HG03439 (cell line): ENCODE data around the gene CPED1.
"Not testable (repeated sequence)": the region's sequence is repeated elsewhere in the genome, so short reads cannot be mapped to it uniquely, and the experiment has no call there.

ENCODE experiments used
- ATAC-seq: cut with Tn5 transposase; IDR thresholded peaks from one replicate; pipeline ENCODE4 v1.9.1; 2021; ENCODE audit warnings: mild to moderate bottlenecking, moderate library complexity; ENCODE audit not compliant: unreplicated experiment

The CPED1 gene

DNA sequence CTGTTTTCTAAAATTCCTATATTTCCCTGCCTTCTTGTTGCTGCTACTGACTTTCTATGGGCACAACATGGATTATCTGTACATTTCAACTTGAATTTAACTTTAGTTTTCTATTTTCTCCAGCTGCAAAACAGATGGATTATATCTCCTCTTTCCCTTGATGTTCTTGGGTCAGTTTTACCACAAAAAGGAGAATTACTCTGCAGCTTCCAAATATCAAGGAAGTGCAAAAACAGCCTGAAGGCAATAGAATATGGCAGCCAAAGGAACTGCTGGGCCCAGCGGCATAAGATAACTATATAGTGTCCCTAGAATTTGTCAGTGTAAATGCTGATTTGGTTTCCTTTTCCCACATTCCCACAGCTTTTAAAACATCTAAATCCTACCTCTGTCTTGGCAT lies 29.1 kb downstream of the CPED1 start:
- no peak for ATAC-seq

- ATAC-seq = no peak
These were observed 30.5 kb downstream of the CPED1 start for GRCh38 chr7:121019018-121019417.

GRCh38 chr7:121020249-121020988 lies 31.9 kb downstream of the CPED1 start:
- no peak for ATAC-seq

- no peak for ATAC-seq
These were observed 32.8 kb downstream of the CPED1 start for GRCh38 chr7:121020989-121021969.

DNA sequence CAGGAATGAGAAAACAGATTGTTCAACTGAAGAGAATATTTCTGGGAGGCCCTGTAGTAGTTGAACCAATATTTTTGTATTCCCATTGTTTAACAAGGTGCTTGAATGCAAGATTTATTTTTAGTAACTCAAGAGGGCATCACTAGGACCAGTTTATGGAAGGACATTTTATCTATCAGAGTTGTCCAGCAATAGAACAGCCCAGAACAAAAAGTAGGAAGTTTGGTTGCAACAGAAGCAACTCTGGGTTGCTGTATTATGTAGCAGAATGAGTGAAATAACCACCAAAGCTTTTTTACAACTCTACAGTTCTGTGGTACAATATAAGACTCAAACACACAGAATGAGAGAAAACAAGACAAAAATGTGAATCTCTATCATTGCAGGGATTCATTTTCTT lies 34.7 kb downstream of the CPED1 start:
- ATAC-seq = no peak

- ATAC-seq = no peak
These were observed 35.4 kb downstream of the CPED1 start for GRCh38 chr7:121023683-121024511.

DNA sequence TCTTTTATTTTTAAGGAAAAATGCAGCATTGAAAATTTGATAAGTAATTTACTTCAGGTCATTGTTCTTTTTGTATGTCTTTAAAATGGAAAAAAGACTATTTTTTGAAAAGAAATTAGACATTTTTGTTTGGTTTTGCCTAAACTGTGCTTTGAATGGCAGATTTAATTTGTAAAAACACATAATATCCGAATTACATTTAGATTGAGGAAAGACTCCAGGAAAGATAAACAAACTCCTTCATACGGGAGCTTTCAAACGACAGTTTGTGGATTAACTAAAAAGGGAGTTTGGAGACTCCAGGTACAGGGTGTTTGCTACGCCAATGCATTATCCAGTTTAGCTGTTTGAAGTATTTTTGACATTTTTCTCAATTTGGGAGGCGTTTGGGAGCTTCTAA lies 36.1 kb downstream of the CPED1 start:
- no peak for ATAC-seq

DNA sequence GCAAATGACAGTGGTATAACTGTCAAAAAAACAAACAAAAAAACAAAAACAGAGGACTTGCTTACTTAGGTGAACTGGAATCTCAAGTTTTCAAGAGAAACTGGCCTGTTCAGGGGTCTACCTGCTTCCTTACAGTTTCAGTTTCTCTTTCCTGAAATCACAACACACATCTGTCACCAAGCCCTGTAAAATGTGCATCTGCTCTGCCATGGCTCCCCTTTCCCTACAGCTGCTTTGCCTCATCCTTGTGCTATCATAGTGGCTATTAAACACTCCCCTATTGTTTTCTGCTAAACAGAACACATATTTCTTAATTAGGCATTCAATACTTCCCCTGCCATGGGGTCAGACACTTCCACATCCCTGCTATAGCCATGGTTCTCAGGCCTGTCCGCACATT lies 37.6 kb downstream of the CPED1 start:
- ATAC-seq = no peak

DNA sequence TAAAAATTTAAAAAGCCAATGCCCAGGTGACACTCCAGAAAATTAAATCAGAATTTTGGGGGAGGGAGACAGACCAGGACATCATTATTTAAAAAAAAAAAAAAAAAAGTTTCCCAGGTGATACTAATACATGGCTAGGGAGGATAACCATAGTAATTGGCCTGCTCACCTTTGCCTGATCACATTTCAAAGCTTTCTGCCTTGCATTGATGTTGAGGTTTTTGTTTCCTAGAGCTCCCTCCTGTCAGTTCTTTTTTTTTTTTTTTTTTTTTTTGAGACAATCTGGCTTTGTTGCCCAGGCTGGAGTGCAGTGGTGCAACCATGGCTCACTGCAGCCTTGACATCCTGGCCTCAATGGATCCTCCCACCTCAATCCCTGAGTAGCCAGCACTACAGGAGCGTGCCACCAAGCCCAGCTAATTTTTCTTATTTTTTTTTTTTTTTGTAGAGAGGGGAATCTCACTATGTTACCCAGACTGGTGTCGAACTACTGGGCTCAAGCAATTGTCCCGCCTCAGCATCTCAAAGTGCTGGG lies 38.1 kb downstream of the CPED1 start:
- no peak for ATAC-seq

- no peak for ATAC-seq
These were observed 39.5 kb downstream of the CPED1 start for GRCh38 chr7:121027761-121028669.

- ATAC-seq = no peak
These were observed 40.8 kb downstream of the CPED1 start for GRCh38 chr7:121029302-121029701.

GRCh38 chr7:121030308-121030707 lies 41.8 kb downstream of the CPED1 start:
- ATAC-seq = no peak

GRCh38 chr7:121032645-121033460 lies 44.3 kb downstream of the CPED1 start:
- no peak for ATAC-seq

DNA sequence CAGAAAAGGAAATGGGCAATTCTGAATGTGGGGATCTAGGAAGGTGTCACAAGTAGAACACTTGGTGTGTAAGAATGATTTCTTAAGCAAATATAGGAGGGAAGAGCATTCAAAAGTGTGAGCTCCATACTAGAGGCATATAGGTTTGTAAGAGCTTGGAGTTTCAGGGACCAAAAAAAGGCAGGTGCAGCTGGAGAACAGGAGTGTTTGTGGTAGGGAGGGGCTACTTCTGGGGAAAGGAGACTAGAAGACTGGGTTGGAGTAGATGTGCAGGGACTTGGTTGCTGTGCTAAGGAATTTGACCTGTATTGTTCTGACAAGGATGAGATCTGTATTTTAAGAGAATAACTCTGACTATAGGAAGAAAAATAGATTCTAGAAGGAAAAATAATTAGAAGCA lies 46.4 kb downstream of the CPED1 start:
- no peak for ATAC-seq

GRCh38 chr7:121036776-121037175 lies 48.3 kb downstream of the CPED1 start:
- not testable (repeated sequence) for ATAC-seq

- ATAC-seq = not testable (repeated sequence)
These were observed 48.8 kb downstream of the CPED1 start for GRCh38 chr7:121037329-121037728.

GRCh38 chr7:121037957-121038716 lies 49.6 kb downstream of the CPED1 start:
- no peak for ATAC-seq
